SU-DHL-6 (cell line): Measurements from ENCODE around the gene IGFBP4.

Experiments used
- CTCF ChIP-seq: fragments of 200-600 bp; sonication (generic); IDR thresholded peaks from one replicate; pipeline ENCODE4 v1.5.1; 2017; ENCODE audit warnings: antibody characterized with exemption, mild to moderate bottlenecking, low read length, moderate library complexity; ENCODE audit not compliant: insufficient read depth, poor library complexity, severe bottlenecking
- EZH2phosphoT487 ChIP-seq: fragments of 200-600 bp; sonication (generic), shearing (Covaris generic); conservative IDR thresholded peaks from 2 replicates; pipeline ENCODE4 v1.6.1; 2018; ENCODE audit warnings: mild to moderate bottlenecking, antibody characterized with exemption, low read length, moderate library complexity, mixed read lengths

GRCh38 chr17:40461732-40462342 lies 18.6 kb downstream of the IGFBP4 start:
- no peak for TF ChIP-seq CTCF
- no peak for TF ChIP-seq EZH2phosphoT487
